SU-DHL-6 (cell line): Measurements from ENCODE around the gene SLC39A11.

ENCODE experiments used
- CTCF ChIP-seq: fragments of 200-600 bp; sonication (generic); IDR thresholded peaks from one replicate; pipeline ENCODE4 v1.5.1; 2017; ENCODE audit warnings: antibody characterized with exemption, mild to moderate bottlenecking, low read length, moderate library complexity; ENCODE audit not compliant: insufficient read depth, poor library complexity, severe bottlenecking
- EZH2phosphoT487 ChIP-seq: fragments of 200-600 bp; sonication (generic), shearing (Covaris generic); conservative IDR thresholded peaks from 2 replicates; pipeline ENCODE4 v1.6.1; 2018; ENCODE audit warnings: mild to moderate bottlenecking, antibody characterized with exemption, low read length, moderate library complexity, mixed read lengths

DNA sequence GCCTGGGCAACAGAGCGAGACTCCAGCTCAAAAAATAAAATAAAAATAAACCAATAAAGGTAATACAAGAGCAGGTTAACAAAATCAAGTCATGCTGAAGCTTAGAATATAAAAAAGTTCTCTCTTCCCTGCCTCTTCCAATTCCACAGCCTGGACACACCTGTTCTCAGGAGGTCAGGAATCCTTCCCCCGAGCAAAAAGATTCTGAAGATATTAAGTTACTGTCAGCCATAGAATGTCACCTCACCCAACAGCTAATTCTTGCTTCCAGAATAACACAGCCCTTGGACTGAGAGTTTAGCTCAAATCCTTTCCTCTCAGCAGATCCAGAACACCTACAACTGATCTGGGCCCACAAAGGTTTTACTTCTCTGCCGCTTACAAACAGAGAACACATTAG, 27.1 kb downstream of the SLC39A11 start:
- no peak for TF ChIP-seq CTCF
- no peak for TF ChIP-seq EZH2phosphoT487
